ENCODE results near the gene TRDMT1. TPM values are rescaled to one million over a fixed set of nuclear protein-coding genes. Genes with fewer than 3 reads are reported as not detected.

Gene TRDMT1
- total and polyA plus RNA-seq, 3 experiments from 2014 or later: 7.3 to 9.8 (median 8.3) TPM

DNA sequence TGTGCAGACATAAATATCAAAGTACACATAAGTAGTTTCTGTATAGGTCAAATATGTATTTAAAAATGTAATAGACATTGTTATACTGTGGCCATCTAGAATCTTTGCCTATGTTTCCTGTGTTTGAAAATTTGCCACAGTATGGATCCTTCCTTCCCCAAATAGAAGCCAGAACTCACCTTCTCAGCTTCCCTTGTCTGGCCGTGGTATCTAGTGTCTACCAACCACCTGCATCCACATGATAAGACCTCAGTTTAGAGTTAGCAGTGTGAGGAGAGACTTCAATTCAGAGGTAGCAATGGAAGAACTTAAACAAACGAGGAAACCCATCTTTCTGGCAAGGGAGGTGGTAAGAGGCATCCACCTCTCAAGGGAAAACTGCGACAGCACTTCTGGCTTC lies 4.9 kb downstream of the TRDMT1 start:
- POLR2A ChIA-PET: no interaction called here
- no peak overlapping the region for H3K4me3 ChIP-seq (ENCODE audit: low read length)

DNA sequence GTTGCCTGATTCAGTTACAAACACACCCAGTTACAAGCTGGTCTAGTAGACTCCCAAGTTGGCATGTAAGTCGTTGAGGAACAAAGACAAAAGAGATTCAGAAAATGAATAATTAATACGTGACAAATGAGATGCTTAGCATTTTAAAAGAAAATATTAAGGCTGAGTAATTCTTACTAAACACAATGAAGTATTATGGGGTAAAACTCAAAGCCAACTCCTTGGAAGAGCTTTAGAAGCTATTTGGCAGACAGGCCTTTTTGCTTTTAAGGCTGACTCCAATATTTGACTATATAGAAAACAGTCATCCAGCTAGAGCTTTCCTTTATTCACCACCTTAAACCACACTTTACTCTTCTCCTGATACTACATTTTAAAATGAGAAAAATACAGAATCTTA lies 5.4 kb downstream of the TRDMT1 start:
- peak overlapping the region in 1 of 8 donors; percentile 50 for H3K27ac Mint-ChIP-seq
- no peaks in the 10 kb centered on the region for H3K27me3 Mint-ChIP-seq
- H3K36me3 Mint-ChIP-seq: peaks cover 0 to 8% (median 3%) of the 10 kb centered on the region in 3 donors
- peaks cover 19 to 39% (median 26%) of the 10 kb centered on the region in 3 donors for H3K4me1 Mint-ChIP-seq
- Histone ChIP-seq H3K27ac (ENCODE audit: low read depth, low read length) (no peak overlapping the region), H3K4me3 (ENCODE audit: low read length) (no peak overlapping the region), H3K27me3 (ENCODE audit: insufficient read depth, low read length, poor library complexity, severe bottlenecking) (no peaks in the 10 kb centered on the region), H3K9me3 (ENCODE audit: low read length) (no peaks in the 10 kb centered on the region), H3K4me1 (ENCODE audit: insufficient read depth, low read length) (peaks cover 3% of the 10 kb centered on the region), H3K36me3 (ENCODE audit: insufficient read depth, low read length) (no peaks in the 10 kb centered on the region)
- DNase-seq: no peak
- CTCF ChIA-PET: no interaction called here
- POLR2A ChIA-PET: no interaction called here
- no peaks in the 10 kb centered on the region for H3K9me3 Mint-ChIP-seq
- H3K4me3 Mint-ChIP-seq: no peak overlapping the region

More for the DNA sequence above, 4.9 kb downstream of the TRDMT1 start:
- no peaks in the 10 kb centered on the region for H3K9me3 ChIP-seq (ENCODE audit: low read length)
- no peaks in the 10 kb centered on the region for H3K36me3 ChIP-seq (ENCODE audit: insufficient read depth, low read length)
- H3K4me1 ChIP-seq (ENCODE audit: insufficient read depth, low read length): peaks cover 3% of the 10 kb centered on the region
- no peak for DNase-seq
- Mint-ChIP-seq H3K36me3 (peaks cover 0 to 8% (median 5%) of the 10 kb centered on the region in 3 donors), H3K9me3 (no peaks in the 10 kb centered on the region), H3K4me3 (no peak overlapping the region), H3K27ac (peak overlapping the region in 2 of 8 donors; percentile 32 to 50), H3K4me1 (peaks cover 22 to 41% (median 30%) of the 10 kb centered on the region in 3 donors), H3K27me3 (no peaks in the 10 kb centered on the region)
- CTCF ChIA-PET: no interaction called here
- no peak overlapping the region for H3K27ac ChIP-seq (ENCODE audit: low read depth, low read length)
- H3K27me3 ChIP-seq (ENCODE audit: insufficient read depth, low read length, poor library complexity, severe bottlenecking): no peaks in the 10 kb centered on the region

DNA sequence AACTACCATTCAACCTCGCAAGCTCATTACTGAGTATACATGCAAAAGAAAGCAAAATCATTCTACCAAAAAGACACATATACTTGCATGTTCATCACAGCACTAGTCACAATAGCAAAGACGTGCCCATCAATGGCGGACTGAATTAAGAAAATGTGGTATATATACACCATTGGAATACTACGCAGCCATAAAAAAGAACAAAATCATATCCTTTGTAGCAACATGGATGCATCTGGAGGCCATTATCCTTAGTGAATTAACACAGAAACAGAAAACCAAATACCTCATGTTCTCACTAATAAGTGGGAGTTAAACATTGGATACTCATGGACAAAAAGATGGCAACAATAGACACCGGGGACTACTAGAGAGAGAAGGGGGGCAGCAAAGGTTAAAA lies 6.4 kb downstream of the TRDMT1 start:
- Mint-ChIP-seq H3K27me3 (no peaks in the 10 kb centered on the region), H3K4me1 (peaks cover 14 to 34% (median 17%) of the 10 kb centered on the region in 3 donors), H3K27ac (peak overlapping the region in 1 of 8 donors; percentile 72), H3K36me3 (peaks cover 0 to 11% (median 3%) of the 10 kb centered on the region in 3 donors), H3K9me3 (no peaks in the 10 kb centered on the region), H3K4me3 (no peak overlapping the region)
- Histone ChIP-seq H3K27ac (ENCODE audit: low read depth, low read length) (no peak overlapping the region), H3K36me3 (ENCODE audit: insufficient read depth, low read length) (no peaks in the 10 kb centered on the region), H3K27me3 (ENCODE audit: insufficient read depth, low read length, poor library complexity, severe bottlenecking) (no peaks in the 10 kb centered on the region), H3K4me1 (ENCODE audit: insufficient read depth, low read length) (peaks cover 1% of the 10 kb centered on the region), H3K4me3 (ENCODE audit: low read length) (no peak overlapping the region), H3K9me3 (ENCODE audit: low read length) (no peaks in the 10 kb centered on the region)
- ChIA-PET CTCF (interaction anchor here (0.7 kb wide), 1 partner anchor 12 kb away, joined by 3 read pairs; no protein-coding TSS in a partner anchor), POLR2A (no interaction called here)
- no peak for DNase-seq

DNA sequence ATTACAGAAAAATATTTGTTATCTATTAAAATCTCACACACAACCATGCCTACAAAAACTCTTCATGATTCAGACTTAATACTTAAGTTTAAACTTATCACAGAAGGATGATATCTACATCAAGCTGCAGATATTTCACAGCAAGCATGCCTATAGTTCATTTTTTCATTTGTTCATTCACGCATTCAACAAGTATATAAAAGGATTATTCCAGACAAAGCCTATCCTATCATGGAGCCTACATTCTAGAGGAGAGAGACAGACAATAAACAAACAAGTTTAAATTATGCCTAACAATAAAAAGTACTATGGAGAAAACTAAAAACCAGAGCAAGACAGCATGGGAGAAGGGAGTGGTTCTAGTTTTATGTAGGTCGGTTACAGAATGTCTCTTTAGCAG lies 10.9 kb downstream of the TRDMT1 start:
- peaks cover 0 to 13% (median 3%) of the 10 kb centered on the region in 3 donors for H3K36me3 Mint-ChIP-seq
- Histone ChIP-seq H3K9me3 (ENCODE audit: low read length) (no peaks in the 10 kb centered on the region), H3K4me3 (ENCODE audit: low read length) (no peak overlapping the region), H3K36me3 (ENCODE audit: insufficient read depth, low read length) (no peaks in the 10 kb centered on the region), H3K4me1 (ENCODE audit: insufficient read depth, low read length) (no peaks in the 10 kb centered on the region), H3K27ac (ENCODE audit: low read depth, low read length) (no peak overlapping the region), H3K27me3 (ENCODE audit: insufficient read depth, low read length, poor library complexity, severe bottlenecking) (no peaks in the 10 kb centered on the region)
- H3K9me3 Mint-ChIP-seq: no peaks in the 10 kb centered on the region
- H3K27me3 Mint-ChIP-seq: no peaks in the 10 kb centered on the region
- DNase-seq: no peak
- H3K4me3 Mint-ChIP-seq: no peak overlapping the region
- peaks cover 4 to 10% (median 7%) of the 10 kb centered on the region in 3 donors for H3K4me1 Mint-ChIP-seq
- CTCF ChIA-PET: no interaction called here
- POLR2A ChIA-PET: no interaction called here
- peak overlapping the region in 3 of 8 donors; percentile 4 to 62 (median 12) for H3K27ac Mint-ChIP-seq

DNA sequence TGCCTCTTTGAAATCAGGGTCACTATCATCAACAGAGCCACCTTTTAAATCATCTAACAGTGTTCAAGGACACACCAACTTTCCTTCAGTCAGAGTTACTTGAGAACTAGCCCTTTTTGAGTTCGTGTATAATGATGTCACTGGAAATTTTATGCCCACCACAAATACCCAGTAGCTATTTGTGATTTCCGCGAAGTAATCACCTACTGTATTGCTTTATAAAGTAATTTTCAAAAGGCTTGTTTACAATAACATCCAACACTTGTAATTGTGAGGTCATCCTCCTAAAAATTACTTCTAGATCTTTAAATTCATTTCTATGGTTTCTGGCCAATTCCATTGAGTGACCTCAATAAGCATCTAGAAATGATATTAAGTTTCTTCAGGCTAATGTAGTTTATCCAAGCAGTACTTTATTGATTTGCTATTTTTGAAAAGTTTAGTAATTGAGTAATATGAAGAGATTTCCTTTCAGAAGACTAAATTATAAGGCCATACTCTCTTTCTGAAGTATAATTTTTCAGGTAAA lies 12.8 kb downstream of the TRDMT1 start:
- no peak overlapping the region for H3K27ac ChIP-seq (ENCODE audit: low read depth, low read length)
- H3K27me3 Mint-ChIP-seq: no peaks in the 10 kb centered on the region
- no peaks in the 10 kb centered on the region for H3K27me3 ChIP-seq (ENCODE audit: insufficient read depth, low read length, poor library complexity, severe bottlenecking)
- no peaks in the 10 kb centered on the region for H3K36me3 ChIP-seq (ENCODE audit: insufficient read depth, low read length)
- no peaks in the 10 kb centered on the region for H3K9me3 Mint-ChIP-seq
- DNase-seq: no peak
- H3K9me3 ChIP-seq (ENCODE audit: low read length): no peaks in the 10 kb centered on the region
- POLR2A ChIA-PET: no interaction called here
- peaks cover 0 to 13% (median 3%) of the 10 kb centered on the region in 3 donors for H3K36me3 Mint-ChIP-seq
- peaks cover 4 to 13% (median 5%) of the 10 kb centered on the region in 3 donors for H3K4me1 Mint-ChIP-seq
- H3K4me3 Mint-ChIP-seq: no peak overlapping the region
- CTCF ChIA-PET: no interaction called here
- H3K27ac Mint-ChIP-seq: no peak overlapping the region
- no peaks in the 10 kb centered on the region for H3K4me1 ChIP-seq (ENCODE audit: insufficient read depth, low read length)
- no peak overlapping the region for H3K4me3 ChIP-seq (ENCODE audit: low read length)

DNA sequence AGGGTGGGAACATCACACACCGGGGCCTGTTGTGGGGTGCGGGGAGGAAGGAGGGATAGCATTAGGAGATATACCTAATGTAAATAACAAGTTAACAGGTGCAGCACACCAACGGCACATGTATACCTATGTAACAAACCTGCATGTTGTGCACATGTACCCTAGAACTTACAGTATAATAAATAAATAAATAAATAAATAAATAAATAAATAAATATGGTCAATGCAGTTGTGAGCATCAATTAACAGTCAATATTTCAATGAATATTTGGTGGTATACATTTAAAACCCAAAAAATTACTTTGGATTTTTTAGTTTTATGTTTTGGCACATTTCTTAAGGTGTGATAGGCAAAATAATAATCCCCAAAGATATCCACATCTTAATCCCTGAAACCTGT lies 15.6 kb downstream of the TRDMT1 start:
- H3K27ac Mint-ChIP-seq: no peak overlapping the region
- DNase-seq: no peak
- Histone ChIP-seq H3K27me3 (ENCODE audit: insufficient read depth, low read length, poor library complexity, severe bottlenecking) (no peaks in the 10 kb centered on the region), H3K9me3 (ENCODE audit: low read length) (no peaks in the 10 kb centered on the region), H3K27ac (ENCODE audit: low read depth, low read length) (no peak overlapping the region), H3K4me3 (ENCODE audit: low read length) (no peak overlapping the region), H3K4me1 (ENCODE audit: insufficient read depth, low read length) (no peaks in the 10 kb centered on the region), H3K36me3 (ENCODE audit: insufficient read depth, low read length) (no peaks in the 10 kb centered on the region)
- no peak overlapping the region for H3K4me3 Mint-ChIP-seq
- H3K36me3 Mint-ChIP-seq: peaks cover 0 to 4% (median 3%) of the 10 kb centered on the region in 3 donors
- POLR2A ChIA-PET: no interaction called here
- H3K27me3 Mint-ChIP-seq: no peaks in the 10 kb centered on the region
- CTCF ChIA-PET: no interaction called here
- peaks cover 6 to 13% (median 11%) of the 10 kb centered on the region in 3 donors for H3K4me1 Mint-ChIP-seq
- no peaks in the 10 kb centered on the region for H3K9me3 Mint-ChIP-seq

DNA sequence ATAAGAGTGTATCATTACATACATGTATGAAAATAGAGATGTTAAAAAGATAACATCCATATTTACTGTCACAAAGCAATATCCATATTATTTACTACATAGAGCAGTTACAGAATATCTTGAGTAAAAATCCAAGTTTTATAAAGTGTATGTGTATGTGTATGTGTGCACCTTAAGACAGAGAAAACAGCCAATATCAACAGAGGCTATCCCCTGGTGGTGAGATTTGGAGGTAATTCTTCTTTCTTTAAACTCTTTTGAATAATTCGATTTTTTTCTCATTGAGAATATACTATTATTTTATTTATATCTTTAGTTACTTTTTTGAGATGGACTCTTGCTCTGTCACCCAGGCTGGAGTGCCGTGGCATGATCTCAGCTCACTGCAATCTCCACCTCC lies 18.4 kb downstream of the TRDMT1 start:
- Histone ChIP-seq H3K4me3 (ENCODE audit: low read length) (no peak overlapping the region), H3K27ac (ENCODE audit: low read depth, low read length) (no peak overlapping the region), H3K9me3 (ENCODE audit: low read length) (no peaks in the 10 kb centered on the region), H3K36me3 (ENCODE audit: insufficient read depth, low read length) (no peaks in the 10 kb centered on the region), H3K27me3 (ENCODE audit: insufficient read depth, low read length, poor library complexity, severe bottlenecking) (no peaks in the 10 kb centered on the region), H3K4me1 (ENCODE audit: insufficient read depth, low read length) (no peaks in the 10 kb centered on the region)
- H3K9me3 Mint-ChIP-seq: no peaks in the 10 kb centered on the region
- H3K4me1 Mint-ChIP-seq: peaks cover 1 to 9% (median 7%) of the 10 kb centered on the region in 3 donors
- peaks cover 0 to 2% (median 0%) of the 10 kb centered on the region in 3 donors for H3K36me3 Mint-ChIP-seq
- DNase-seq: no peak
- no peak overlapping the region for H3K4me3 Mint-ChIP-seq
- no peak overlapping the region for H3K27ac Mint-ChIP-seq
- H3K27me3 Mint-ChIP-seq: no peaks in the 10 kb centered on the region
- ChIA-PET CTCF (no interaction called here), POLR2A (no interaction called here)

DNA sequence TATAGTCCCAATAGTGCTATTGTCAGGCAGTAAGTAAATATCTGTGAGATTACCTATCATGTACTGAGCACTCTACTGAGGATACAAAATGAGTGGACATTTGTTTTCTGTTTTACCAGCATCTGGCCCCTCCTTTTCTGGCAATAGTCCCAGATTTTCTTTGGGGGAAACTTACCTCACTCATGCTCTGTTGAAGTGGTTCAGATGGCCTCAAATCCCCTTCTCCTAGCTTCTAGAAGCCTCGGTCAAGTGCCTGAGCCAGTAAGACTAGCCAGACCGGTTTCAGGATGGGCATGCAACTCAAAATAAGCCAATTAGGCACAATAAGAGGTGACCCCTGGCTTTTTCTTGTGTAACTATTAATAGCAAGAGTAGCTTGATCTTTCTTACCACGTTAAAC lies 19.7 kb downstream of the TRDMT1 start:
- H3K4me1 Mint-ChIP-seq: peaks cover 1 to 12% (median 9%) of the 10 kb centered on the region in 3 donors
- H3K4me3 Mint-ChIP-seq: no peak overlapping the region
- Histone ChIP-seq H3K27me3 (ENCODE audit: insufficient read depth, low read length, poor library complexity, severe bottlenecking) (no peaks in the 10 kb centered on the region), H3K27ac (ENCODE audit: low read depth, low read length) (no peak overlapping the region), H3K36me3 (ENCODE audit: insufficient read depth, low read length) (no peaks in the 10 kb centered on the region), H3K4me3 (ENCODE audit: low read length) (no peak overlapping the region), H3K9me3 (ENCODE audit: low read length) (no peaks in the 10 kb centered on the region), H3K4me1 (ENCODE audit: insufficient read depth, low read length) (no peaks in the 10 kb centered on the region)
- DNase-seq: no peak
- no peaks in the 10 kb centered on the region for H3K9me3 Mint-ChIP-seq
- POLR2A ChIA-PET: interaction anchor here (1.4 kb wide), 1 partner anchor 47 kb away, joined by 4 read pairs; the partner anchor contains the start of gene VIM
- CTCF ChIA-PET: interaction anchor here (1.0 kb wide), 1 partner anchor 10 kb away, joined by 4 read pairs; no protein-coding TSS in a partner anchor
- H3K36me3 Mint-ChIP-seq: no peaks in the 10 kb centered on the region
- H3K27ac Mint-ChIP-seq: no peak overlapping the region
- no peaks in the 10 kb centered on the region for H3K27me3 Mint-ChIP-seq
